H1 (cell line): ENCODE results near the gene ZNF597. TPM values are rescaled to one million over a fixed set of nuclear protein-coding genes. Genes with fewer than 3 reads are reported as not detected.

Experiments used
- CTCF ChIA-PET: fragments of 300-600 bp; sonication (Branson Sonifier 250); formaldehyde crosslinking; loops from one replicate; lab custom pipeline; 2021; ENCODE audit not compliant: partially characterized antibody; lab: Charles Lee
- POLR2A ChIA-PET: fragments of 300-600 bp; sonication (Branson Sonifier 250); formaldehyde crosslinking; loops from one replicate; lab custom pipeline; 2021; ENCODE audit warnings: inconsistent platforms; ENCODE audit not compliant: partially characterized antibody; lab: Charles Lee
- DNase-seq, 2 experiments: peaks; one replicate each; pipeline versions ENCODE4 v3.0.0 to v3.0.0-alpha.2; 2010 to 2022; ENCODE audit warnings: low spot score in 2 of 2, low read depth in 1 of 2, mixed read lengths in 1 of 2
- FAIRE-seq: peaks from 2 replicates; lab custom pipeline; 2011; peaks lifted over from hg19 to GRCh38; lab: Jason Lieb, UNC
- H2AFZ ChIP-seq: 2 replicates; pipeline ENCODE4 v1.8.1; 2012; ENCODE audit warnings: low read length, inconsistent platforms
- H2AK5ac ChIP-seq: 2 replicates; pipeline ENCODE4 v1.6.1; 2013; ENCODE audit warnings: low read depth, low read length
- H2BK120ac ChIP-seq: replicated peaks from 2 replicates; pipeline ENCODE3; 2013; ENCODE audit warnings: low read depth, low read length, inconsistent platforms
- H2BK12ac ChIP-seq: 2 replicates; pipeline ENCODE4 v1.6.1; 2013; ENCODE audit warnings: low read depth, low read length
- H2BK15ac ChIP-seq: 2 replicates; pipeline ENCODE4 v1.6.1; 2013; ENCODE audit warnings: low read length
- H2BK20ac ChIP-seq: 2 replicates; pipeline ENCODE4 v1.6.1; 2013; ENCODE audit warnings: low read length
- H2BK5ac ChIP-seq: 2 replicates; pipeline ENCODE4 v1.6.1; 2013; ENCODE audit warnings: low read depth, low read length
- H3K14ac ChIP-seq: 2 replicates; pipeline ENCODE4 v1.6.1; 2013; ENCODE audit warnings: inconsistent platforms; ENCODE audit not compliant: insufficient read length
- H3K18ac ChIP-seq: 2 replicates; pipeline ENCODE4 v1.6.1; 2013; ENCODE audit warnings: low read length; ENCODE audit errors: extremely low read depth
- H3K23ac ChIP-seq: 2 replicates; pipeline ENCODE4 v1.6.1; 2013; ENCODE audit warnings: inconsistent platforms; ENCODE audit not compliant: insufficient read length
- H3K23me2 ChIP-seq: 2 replicates; pipeline ENCODE4 v1.6.1; 2013; ENCODE audit warnings: low read depth, low read length
- H3K27ac ChIP-seq: 2 replicates; pipeline ENCODE4 v1.6.1; 2011; ENCODE audit warnings: low read depth, low read length, inconsistent platforms
- H3K27me3 ChIP-seq, 4 experiments: replicated peaks in 1 of 4; 1 replicate in 1 of 4; 2 replicates in 3 of 4; pipeline versions ENCODE4 v1.6.1 to v1.8.1; 2011 to 2013; ENCODE audit warnings: low read length in 3 of 4, mild to moderate bottlenecking in 3 of 4, inconsistent platforms in 2 of 4, mixed read lengths in 2 of 4, moderate library complexity in 1 of 4; ENCODE audit not compliant: control insufficient read depth in 3 of 4, insufficient read depth in 3 of 4; ENCODE audit errors: extremely low read depth in 1 of 4
- H3K36me3 ChIP-seq, 4 experiments: 2 replicates each; pipeline versions ENCODE4 v1.6.1 to v1.8.1; 2011 to 2013; ENCODE audit warnings: mild to moderate bottlenecking in 4 of 4, low read length in 3 of 4, moderate library complexity in 2 of 4, control low read depth in 1 of 4, inconsistent platforms in 1 of 4; ENCODE audit not compliant: insufficient read depth in 4 of 4, control insufficient read depth in 2 of 4
- H3K4ac ChIP-seq: replicated peaks from 2 replicates; pipeline ENCODE3; 2013; ENCODE audit warnings: low read length, low read depth, mixed read lengths, inconsistent platforms; ENCODE audit not compliant: insufficient read length
- H3K4me1 ChIP-seq, 4 experiments: replicated peaks in 1 of 4; 1 replicate in 1 of 4; 2 replicates in 3 of 4; pipeline versions ENCODE4 v1.6.1 to v1.8.1; 2011 to 2013; ENCODE audit warnings: low read length in 3 of 4, inconsistent platforms in 2 of 4, mixed read lengths in 1 of 4; ENCODE audit not compliant: insufficient read depth in 4 of 4, control insufficient read depth in 3 of 4
- H3K4me2 ChIP-seq, 2 experiments: 2 replicates each; pipeline versions ENCODE4 v1.6.1 to v1.8.1; 2011 to 2013; ENCODE audit warnings: low read depth in 2 of 2, low read length in 2 of 2, control low read depth in 1 of 2, inconsistent platforms in 1 of 2, mild to moderate bottlenecking in 1 of 2; ENCODE audit not compliant: insufficient read depth in 1 of 2
- H3K4me3 ChIP-seq, 4 experiments: fragments of 200-600, 300-600 bp in 1 of 4; sonication (generic), shearing (Covaris generic), sonication (Bioruptor Twin) in 1 of 4; 2 replicates each; pipeline versions ENCODE4 v1.5.1 to v1.8.1; 2011 to 2016; ENCODE audit warnings: low read length in 4 of 4, low read depth in 3 of 4, control low read depth in 2 of 4, inconsistent platforms in 2 of 4, mild to moderate bottlenecking in 2 of 4, mixed read lengths in 1 of 4, moderate library complexity in 1 of 4; ENCODE audit not compliant: insufficient read depth in 2 of 4; ENCODE audit errors: extremely low read depth in 1 of 4
- H3K56ac ChIP-seq: replicated peaks from 2 replicates; pipeline ENCODE3; 2013; ENCODE audit warnings: low read depth, mild to moderate bottlenecking, mixed read lengths, low read length, inconsistent platforms; ENCODE audit not compliant: insufficient read length
- H3K79me1 ChIP-seq: 2 replicates; pipeline ENCODE4 v1.6.1; 2013; ENCODE audit warnings: low read depth, low read length, control low read depth
- H3K79me2 ChIP-seq, 2 experiments: 2 replicates each; pipeline versions ENCODE4 v1.6.1 to v1.8.1; 2012 to 2013; ENCODE audit warnings: low read length in 2 of 2, mild to moderate bottlenecking in 2 of 2, inconsistent platforms in 1 of 2; ENCODE audit not compliant: insufficient read depth in 2 of 2, control insufficient read depth in 1 of 2
- H3K9ac ChIP-seq, 4 experiments: replicated peaks in 1 of 4; 1 replicate in 1 of 4; 2 replicates in 3 of 4; pipeline versions ENCODE4 v1.6.1 to v1.8.1; 2011 to 2013; ENCODE audit warnings: low read depth in 3 of 4, low read length in 3 of 4, control low read depth in 2 of 4, mild to moderate bottlenecking in 2 of 4, moderate library complexity in 2 of 4, inconsistent platforms in 1 of 4; ENCODE audit errors: extremely low read depth in 1 of 4
- H3K9me3 ChIP-seq, 2 experiments: 2 replicates each; pipeline versions ENCODE4 v1.6.1 to v1.8.1; 2012 to 2013; ENCODE audit warnings: mild to moderate bottlenecking in 2 of 2, moderate library complexity in 2 of 2, control low read depth in 1 of 2, inconsistent platforms in 1 of 2, low read depth in 1 of 2, low read length in 1 of 2, mixed read lengths in 1 of 2; ENCODE audit not compliant: insufficient read depth in 2 of 2
- H4K20me1 ChIP-seq, 2 experiments: replicated peaks in 1 of 2; 2 replicates each; pipeline versions ENCODE3 to v1.8.1; 2011 to 2013; ENCODE audit warnings: inconsistent platforms in 2 of 2, low read length in 2 of 2, mild to moderate bottlenecking in 1 of 2; ENCODE audit not compliant: insufficient read depth in 2 of 2, control insufficient read depth in 1 of 2
- H4K5ac ChIP-seq: 2 replicates; pipeline ENCODE4 v1.6.1; 2013; ENCODE audit warnings: low read length, low read depth, mixed read lengths, inconsistent platforms; ENCODE audit not compliant: insufficient read length
- H4K8ac ChIP-seq: 2 replicates; pipeline ENCODE4 v1.8.0; 2013; ENCODE audit warnings: mild to moderate bottlenecking, moderate library complexity, low read length, inconsistent platforms; ENCODE audit not compliant: insufficient read depth; ENCODE audit errors: extremely low read depth
- H4K91ac ChIP-seq: replicated peaks from 2 replicates; pipeline ENCODE3; 2013; ENCODE audit warnings: low read length, mixed read lengths, inconsistent platforms; ENCODE audit not compliant: insufficient read length
- FOSL1 ChIP-seq: IDR thresholded peaks from 2 replicates; pipeline ENCODE4 v1.6.1; 2011; ENCODE audit warnings: mild to moderate bottlenecking, low read depth, low read length, moderate library complexity; ENCODE audit not compliant: insufficient read depth
- KDM4A ChIP-seq: IDR thresholded peaks from one replicate; pipeline ENCODE4 v1.7.1; 2012; ENCODE audit warnings: low read depth, mild to moderate bottlenecking, moderate library complexity, low read length, inconsistent platforms; ENCODE audit not compliant: severe bottlenecking
- WGBS, 2 experiments: shearing (Covaris generic) in 1 of 2; methylation state at CpG; one replicate each; pipeline versions ENCODE4 v1.1.6 to v1.1.7; 2013 to 2015; ENCODE audit warnings: low lambda C conversion rate in 2 of 2, mixed read lengths in 2 of 2, inconsistent platforms in 1 of 2, low coverage in 1 of 2, missing lambda C conversion rate in 1 of 2; ENCODE audit not compliant: insufficient replicate concordance in 2 of 2, insufficient coverage in 1 of 2, insufficient read length in 1 of 2; ENCODE audit errors: extremely low coverage in 1 of 2, missing lambda C conversion rate in 1 of 2; 5-methylcytosine and 5-hydroxymethylcytosine counted together
- polyA plus RNA-seq, 7 experiments: library from polyadenylated mRNA; depleted of rRNA in 3 of 7; stranded (reverse) in 5 of 7; unstranded in 2 of 7; fragments of >200 nt in 5 of 7; fragments of 200-250 nt in 2 of 7; gene quantifications; 1 replicate in 5 of 7; 2 replicates in 1 of 7; 4 replicates in 1 of 7; pipeline versions ENCODE4 v1.2.1 to v1.2.3, GENCODE V29; 2011 to 2013; ENCODE audit warnings: missing spikeins in 2 of 7, mixed read lengths in 2 of 7
- total RNA-seq: library from RNA; stranded (reverse); fragmentation: NEBNext Ultra II Directional; extraction: Animal tissue kit (Norgen Biotek cat#: 25700); gene quantifications from 2 replicates; pipeline ENCODE4 v1.2.1, GENCODE V29; 2021

The ZNF597 gene
- total and polyA plus RNA-seq, 2 of the 8 experiments (the other 6 are each of a cell fraction or from before 2014, with no cell fraction given), result 0.68 to 2.6 TPM

- no peak overlapping the region for H2BK15ac ChIP-seq
- no peak overlapping the region for H2AK5ac ChIP-seq
- no peak overlapping the region for H3K23ac ChIP-seq
- FAIRE-seq (no peak), DNase-seq (peak in 1 of 2 experiments; percentile 45)
- TF ChIP-seq FOSL1 (no peak), KDM4A (peak; percentile 19)
- no peak overlapping the region for H3K56ac ChIP-seq
- H4K8ac ChIP-seq, result no peak overlapping the region
- H3K4me3 ChIP-seq, result peak overlapping the region; percentile 80 to 89 (median 87)
- H3K23me2 ChIP-seq, result peaks cover 9% of the 10 kb centered on the region
- H4K5ac ChIP-seq, result no peak overlapping the region
- H3K9me3 ChIP-seq, result peaks cover 22 to 23% of the 10 kb centered on the region in 2 experiments; a peak in 3 of 4 replicates
- H2BK20ac ChIP-seq, result no peak overlapping the region
- H3K9ac ChIP-seq, result peak overlapping the region in 3 of 4 experiments; percentile 56 to 59 (median 56); a peak in 4 of 7 replicates
- no peak overlapping the region for H3K27ac ChIP-seq
- peaks cover 2% of the 10 kb centered on the region for H3K79me1 ChIP-seq
- H3K79me2 ChIP-seq, result peaks cover 0 to 17% of the 10 kb centered on the region in 2 experiments; a peak in 2 of 4 replicates
- no peak overlapping the region for H3K4ac ChIP-seq
- ChIA-PET POLR2A (interaction anchor here (1.0 to 3.1 kb wide), 9 partner anchors 9 to 167 kb away, joined by 3 to 14 read pairs (median 4); partner anchors contain the start of genes NAA60, ZNF200 and ZNF597), CTCF (interaction anchor here (0.7 to 1.3 kb wide), 6 partner anchors 18 to 135 kb away, joined by 3 to 5 read pairs (median 4); partner anchors contain the start of genes TIGD7 and ZNF75A)
- H4K91ac ChIP-seq, result no peak overlapping the region
- WGBS, 2 experiments, result 32% methylated on average over 17 of the region's 17 CpGs; no CpG with 5 or more reads in 1 of the 2 experiments
- H4K20me1 ChIP-seq, result no peaks in the 10 kb centered on the region
- H3K27me3 ChIP-seq, result no peaks in the 10 kb centered on the region
- no peak overlapping the region for H3K14ac ChIP-seq
- peaks cover 0 to 2% (median 0%) of the 10 kb centered on the region in 4 experiments; a peak in 2 of 7 replicates for H3K4me1 ChIP-seq
- no peak overlapping the region for H3K18ac ChIP-seq
- no peak overlapping the region for H2BK12ac ChIP-seq
- peak overlapping the region; percentile 55 for H2AFZ ChIP-seq
- no peak overlapping the region for H2BK5ac ChIP-seq
- peak overlapping the region; percentile 83 to 93 for H3K4me2 ChIP-seq
- H3K36me3 ChIP-seq, result peaks cover 4 to 41% (median 28%) of the 10 kb centered on the region in 4 experiments; a peak in 7 of 8 replicates
- H2BK120ac ChIP-seq, result no peak overlapping the region
These were observed 41.4 kb downstream of the ZNF597 start for GRCh38 chr16:3401719-3402397.
